Vagina (tissue), 2 donors: ENCODE results near the gene SESTD1. TPM values are rescaled to one million over a fixed set of nuclear protein-coding genes. Genes with fewer than 3 reads are reported as not detected.
A peak's percentile ranks its signal among the peaks of the same experiment; 100 is the strongest.

Experiments
- DNase-seq, 2 donors: peaks; one replicate each; pipeline ENCODE4 v3.0.0-alpha.2; 2017; ENCODE audit errors: extremely low spot score in 2 of 2
- H3K27ac ChIP-seq: fragments of 200-600 bp; sonication (generic); one replicate; pipeline ENCODE4 v1.5.1; 2019
- H3K27me3 ChIP-seq: fragments of 200-600 bp; sonication (generic); one replicate; pipeline ENCODE4 v1.5.1; 2019
- H3K36me3 ChIP-seq, 2 donors: fragments of 200-600 bp; sonication (generic); one replicate each; pipeline ENCODE4 v1.5.1; 2017 to 2019
- H3K4me1 ChIP-seq: fragments of 200-600 bp; sonication (generic); one replicate; pipeline ENCODE4 v1.5.1; 2019
- H3K4me3 ChIP-seq, 2 donors: fragments of 200-600 bp; sonication (generic); 1 replicate in 1 of 2; 2 replicates in 1 of 2; pipeline ENCODE4 v1.5.1; 2016 to 2019
- H3K9me3 ChIP-seq: fragments of 200-600 bp; sonication (generic); one replicate; pipeline ENCODE4 v1.5.1; 2019
- POLR2A ChIP-seq, 2 donors: fragments of 450-650 bp; IDR thresholded peaks; one replicate each; pipeline ENCODE4 v1.6.1; 2017; ENCODE audit warnings: antibody characterized with exemption in 2 of 2, mild to moderate bottlenecking in 2 of 2, moderate library complexity in 2 of 2
- POLR2AphosphoS5 ChIP-seq, 2 donors: sonication (generic); formaldehyde crosslinking; IDR thresholded peaks; one replicate each; pipeline ENCODE4 v1.9.0; 2017; ENCODE audit warnings: antibody characterized with exemption in 2 of 2, mild to moderate bottlenecking in 2 of 2, low read depth in 1 of 2; ENCODE audit not compliant: insufficient read depth in 1 of 2
- intact Hi-C: fragments of 100-400 bp; cut with DNase I; formaldehyde crosslinking; loops from one replicate; pipeline ENCODE4 v1.15.1; 2023
- total RNA-seq: library from RNA; depleted of rRNA; stranded (reverse); fragments of >200 nt; gene quantifications from one replicate; pipeline ENCODE4 v1.2.3, GENCODE V29; 2016
- TF ChIP-seq, protein P1 (sequence below), 3 experiments: fragments of 450-650 bp in 2 of 3; fragments of 200-600 bp in 1 of 3; sonication (generic) in 1 of 3; IDR thresholded peaks; one replicate each; pipeline ENCODE4 v1.5.1; 2017 to 2019; ENCODE audit warnings: antibody characterized with exemption in 3 of 3, mild to moderate bottlenecking in 2 of 3, moderate library complexity in 2 of 3

Gene SESTD1
- total RNA-seq, 1 donor from 2014 or later, result 23.3 TPM

- Histone ChIP-seq H3K9me3 (no peaks in the 10 kb centered on the region), H3K4me3 (no peak overlapping the region), H3K36me3 (no peaks in the 10 kb centered on the region), H3K4me1 (no peaks in the 10 kb centered on the region), H3K27me3 (no peaks in the 10 kb centered on the region), H3K27ac (no peak overlapping the region)
- intact Hi-C loops, result no loop called here
- TF ChIP-seq POLR2AphosphoS5 (IDR thresholded peaks at IDR 0.05; ENCODE audit: insufficient read depth in 1 of 2, low read depth in 1 of 2) (no peak), POLR2A (IDR thresholded peaks at IDR 0.05) (no peak)
- TF ChIP-seq, protein P1, sequence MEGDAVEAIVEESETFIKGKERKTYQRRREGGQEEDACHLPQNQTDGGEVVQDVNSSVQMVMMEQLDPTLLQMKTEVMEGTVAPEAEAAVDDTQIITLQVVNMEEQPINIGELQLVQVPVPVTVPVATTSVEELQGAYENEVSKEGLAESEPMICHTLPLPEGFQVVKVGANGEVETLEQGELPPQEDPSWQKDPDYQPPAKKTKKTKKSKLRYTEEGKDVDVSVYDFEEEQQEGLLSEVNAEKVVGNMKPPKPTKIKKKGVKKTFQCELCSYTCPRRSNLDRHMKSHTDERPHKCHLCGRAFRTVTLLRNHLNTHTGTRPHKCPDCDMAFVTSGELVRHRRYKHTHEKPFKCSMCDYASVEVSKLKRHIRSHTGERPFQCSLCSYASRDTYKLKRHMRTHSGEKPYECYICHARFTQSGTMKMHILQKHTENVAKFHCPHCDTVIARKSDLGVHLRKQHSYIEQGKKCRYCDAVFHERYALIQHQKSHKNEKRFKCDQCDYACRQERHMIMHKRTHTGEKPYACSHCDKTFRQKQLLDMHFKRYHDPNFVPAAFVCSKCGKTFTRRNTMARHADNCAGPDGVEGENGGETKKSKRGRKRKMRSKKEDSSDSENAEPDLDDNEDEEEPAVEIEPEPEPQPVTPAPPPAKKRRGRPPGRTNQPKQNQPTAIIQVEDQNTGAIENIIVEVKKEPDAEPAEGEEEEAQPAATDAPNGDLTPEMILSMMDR (IDR thresholded peaks at IDR 0.05), result no peak
- no peak for DNase-seq
Observed at GRCh38 chr2:179275253-179276012, 10.8 kb upstream of the SESTD1 start.

DNA sequence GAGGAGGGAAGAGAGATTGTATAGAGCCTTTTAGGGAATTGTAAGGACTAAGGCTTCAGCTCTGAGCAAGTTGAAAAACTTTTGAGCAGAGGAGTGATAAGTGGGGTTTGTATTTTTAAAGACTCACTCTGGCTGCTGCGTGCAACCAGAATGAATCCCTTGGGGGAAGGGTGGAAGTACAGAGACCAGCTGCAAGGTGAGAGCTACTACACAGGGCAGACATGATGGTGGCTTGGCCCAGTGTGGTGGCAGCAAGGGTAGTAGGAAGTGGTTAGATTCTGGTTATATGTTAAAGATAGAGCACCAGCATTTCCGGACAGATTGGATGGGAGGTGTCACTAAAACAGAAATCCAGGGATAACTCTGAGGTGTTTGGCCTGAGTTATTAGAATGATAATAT, 10.1 kb upstream of the SESTD1 start:
- H3K4me3 ChIP-seq, result no peak overlapping the region
- H3K9me3 ChIP-seq, result no peaks in the 10 kb centered on the region
- H3K27me3 ChIP-seq, result no peaks in the 10 kb centered on the region
- H3K27ac ChIP-seq, result no peak overlapping the region
- intact Hi-C loops, result no loop called here
- H3K36me3 ChIP-seq, result no peaks in the 10 kb centered on the region
- TF ChIP-seq, protein P1 (IDR thresholded peaks at IDR 0.05), result no peak
- TF ChIP-seq POLR2A (IDR thresholded peaks at IDR 0.05), result no peak
- TF ChIP-seq POLR2AphosphoS5 (IDR thresholded peaks at IDR 0.05; ENCODE audit: insufficient read depth in 1 of 2, low read depth in 1 of 2), result no peak
- no peak for DNase-seq
- no peaks in the 10 kb centered on the region for H3K4me1 ChIP-seq

GRCh38 chr2:179273461-179273962, 8.9 kb upstream of the SESTD1 start:
- Histone ChIP-seq H3K27ac (no peak overlapping the region), H3K9me3 (no peaks in the 10 kb centered on the region), H3K4me1 (no peaks in the 10 kb centered on the region), H3K4me3 (no peak overlapping the region), H3K27me3 (no peaks in the 10 kb centered on the region), H3K36me3 (no peaks in the 10 kb centered on the region)
- no peak for DNase-seq
- TF ChIP-seq POLR2AphosphoS5 (IDR thresholded peaks at IDR 0.05; ENCODE audit: insufficient read depth in 1 of 2, low read depth in 1 of 2) (no peak), POLR2A (IDR thresholded peaks at IDR 0.05) (no peak)
- TF ChIP-seq, protein P1 (IDR thresholded peaks at IDR 0.05), result no peak
- intact Hi-C loops, result no loop called here

DNA sequence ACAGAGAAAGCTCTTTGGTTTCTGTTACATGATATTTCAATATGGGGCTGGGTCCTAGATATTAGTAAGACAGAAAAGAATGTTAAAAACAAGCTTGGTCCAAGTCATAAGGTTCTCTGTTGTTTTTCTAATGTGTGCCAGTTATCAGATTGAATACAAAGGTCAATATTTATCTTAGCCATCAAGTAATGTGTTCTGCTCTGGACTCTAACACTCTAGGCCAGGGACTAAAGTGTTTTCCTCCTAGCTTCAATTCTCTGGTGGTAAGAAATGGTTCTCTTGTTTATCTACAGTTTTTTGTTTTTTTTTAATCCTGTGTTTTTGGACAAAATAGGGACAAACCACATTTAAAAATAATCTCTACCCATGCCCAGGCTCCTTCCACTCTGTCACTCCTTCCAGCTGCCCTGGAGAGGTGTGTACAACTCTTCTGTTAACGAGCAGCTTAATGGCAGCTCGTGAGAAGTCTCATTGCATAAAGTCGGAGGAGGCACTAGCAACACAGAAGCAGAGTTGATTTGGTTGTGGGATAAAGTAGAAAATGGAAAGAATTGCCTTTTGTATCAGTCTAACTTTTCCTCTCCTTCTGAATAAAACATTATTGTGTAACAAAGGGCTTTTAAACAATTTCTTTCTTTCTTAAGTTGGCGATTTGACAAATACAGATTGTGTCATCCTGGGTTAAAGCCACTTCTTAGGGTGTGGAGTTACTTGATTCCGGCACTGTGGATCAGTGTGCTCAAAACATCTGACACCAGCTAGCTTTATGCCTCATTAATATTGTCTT, 8.0 kb upstream of the SESTD1 start:
- H3K27me3 ChIP-seq, result no peaks in the 10 kb centered on the region
- peak overlapping the region; percentile 51 for H3K27ac ChIP-seq
- intact Hi-C loops, result no loop called here

More for the DNA sequence above, 8.0 kb upstream of the SESTD1 start:
- DNase-seq, result no peak
- Histone ChIP-seq H3K4me3 (no peak overlapping the region), H3K9me3 (no peaks in the 10 kb centered on the region), H3K36me3 (no peaks in the 10 kb centered on the region), H3K4me1 (no peaks in the 10 kb centered on the region)
- TF ChIP-seq, protein P1 (IDR thresholded peaks at IDR 0.05), result no peak
- TF ChIP-seq POLR2AphosphoS5 (IDR thresholded peaks at IDR 0.05; ENCODE audit: insufficient read depth in 1 of 2, low read depth in 1 of 2) (no peak), POLR2A (IDR thresholded peaks at IDR 0.05) (no peak)
